ENCODE data around the gene ZBTB12.

GRCh38 chr6:31908791-31909190 is 6.9 kb upstream of the ZBTB12 start:
- no peak for TF ChIP-seq CTCF (IDR thresholded peaks at IDR 0.05 in 2 of 3, conservative IDR thresholded peaks at IDR 0.05 in 1 of 3; ENCODE audit: control insufficient read depth in 2 of 3, extremely low read depth in 1 of 3, insufficient read depth in 1 of 3, low read depth in 3 of 3, low read length in 3 of 3)
- TF ChIP-seq NFYB (IDR thresholded peaks at IDR 0.05; ENCODE audit: insufficient read depth, low read depth, low read length): no peak
- TF ChIP-seq CHD1 (IDR thresholded peaks at IDR 0.05; ENCODE audit: low read depth, low read length): no peak
- TF ChIP-seq ZNF384 (IDR thresholded peaks at IDR 0.05; ENCODE audit: borderline replicate concordance, low read depth, low read length): no peak
- no peak for TF ChIP-seq POLR2AphosphoS5 (IDR thresholded peaks at IDR 0.05; ENCODE audit: low read length)
- no peak for TF ChIP-seq RAD21 (IDR thresholded peaks at IDR 0.05; ENCODE audit: insufficient read depth, low read depth, low read length)
- TF ChIP-seq, protein P1, sequence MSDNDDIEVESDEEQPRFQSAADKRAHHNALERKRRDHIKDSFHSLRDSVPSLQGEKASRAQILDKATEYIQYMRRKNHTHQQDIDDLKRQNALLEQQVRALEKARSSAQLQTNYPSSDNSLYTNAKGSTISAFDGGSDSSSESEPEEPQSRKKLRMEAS (IDR thresholded peaks at IDR 0.05; ENCODE audit: low read depth, low read length): no peak
- TF ChIP-seq, protein P2, sequence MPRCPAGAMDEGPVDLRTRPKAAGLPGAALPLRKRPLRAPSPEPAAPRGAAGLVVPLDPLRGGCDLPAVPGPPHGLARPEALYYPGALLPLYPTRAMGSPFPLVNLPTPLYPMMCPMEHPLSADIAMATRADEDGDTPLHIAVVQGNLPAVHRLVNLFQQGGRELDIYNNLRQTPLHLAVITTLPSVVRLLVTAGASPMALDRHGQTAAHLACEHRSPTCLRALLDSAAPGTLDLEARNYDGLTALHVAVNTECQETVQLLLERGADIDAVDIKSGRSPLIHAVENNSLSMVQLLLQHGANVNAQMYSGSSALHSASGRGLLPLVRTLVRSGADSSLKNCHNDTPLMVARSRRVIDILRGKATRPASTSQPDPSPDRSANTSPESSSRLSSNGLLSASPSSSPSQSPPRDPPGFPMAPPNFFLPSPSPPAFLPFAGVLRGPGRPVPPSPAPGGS (IDR thresholded peaks at IDR 0.05; ENCODE audit: borderline replicate concordance, insufficient read depth, low read depth, low read length, poor library complexity, severe bottlenecking): no peak
- no peak for TF ChIP-seq ASH2L (IDR thresholded peaks at IDR 0.05; ENCODE audit: borderline replicate concordance, low read depth)

All from GM12878 (cell line).